HEK293T (cell line): ENCODE results near the gene PPP1R14C.

Source experiments
- BHLHE40 ChIP-seq: fragments of 450-650 bp; IDR thresholded peaks from 2 replicates; pipeline ENCODE4 v1.6.1; 2016; ENCODE audit warnings: mild to moderate bottlenecking, moderate library complexity, borderline replicate concordance
- FOXA1 ChIP-seq: fragments of 450-650 bp; IDR thresholded peaks from 2 replicates; pipeline ENCODE4 v1.6.1; 2016; ENCODE audit warnings: mild to moderate bottlenecking
- FOXK2 ChIP-seq: fragments of 450-650 bp; IDR thresholded peaks from 2 replicates; pipeline ENCODE4 v1.6.1; 2016; ENCODE audit warnings: mild to moderate bottlenecking
- FOXM1 ChIP-seq: fragments of 450-650 bp; IDR thresholded peaks from 2 replicates; pipeline ENCODE4 v1.6.1; 2017; ENCODE audit warnings: mild to moderate bottlenecking, borderline replicate concordance
- HDGF ChIP-seq: fragments of 450-650 bp; IDR thresholded peaks from 2 replicates; pipeline ENCODE4 v1.6.1; 2017; ENCODE audit warnings: antibody characterized with exemption, borderline replicate concordance
- NFRKB ChIP-seq: fragments of 450-650 bp; IDR thresholded peaks from 2 replicates; pipeline ENCODE4 v1.6.1; 2016; ENCODE audit warnings: mild to moderate bottlenecking, moderate library complexity
- PKNOX1 ChIP-seq: fragments of 450-650 bp; IDR thresholded peaks from 2 replicates; pipeline ENCODE4 v1.6.1; 2016
- SP1 ChIP-seq: fragments of 450-650 bp; IDR thresholded peaks from 2 replicates; pipeline ENCODE4 v1.6.1; 2017
- SUZ12 ChIP-seq: fragments of 450-650 bp; IDR thresholded peaks from 2 replicates; pipeline ENCODE4 v1.6.1; 2016; ENCODE audit warnings: mild to moderate bottlenecking
- TARDBP ChIP-seq: fragments of 450-650 bp; IDR thresholded peaks from 2 replicates; pipeline ENCODE4 v1.6.1; 2016

- TF ChIP-seq SP1 (no peak), SUZ12 (no peak), FOXA1 (no peak), BHLHE40 (no peak), NFRKB (no peak), FOXK2 (no peak), FOXM1 (no peak), TARDBP (no peak), PKNOX1 (peak; percentile 73), HDGF (no peak)
These were observed 51.4 kb downstream of the PPP1R14C start for GRCh38 chr6:150194195-150194594.
